B cell (primary cell): ENCODE measurements around the gene DPP4.

ENCODE experiments used
- CTCF ChIP-seq: fragments of 200-600 bp; IDR thresholded peaks from one replicate; pipeline ENCODE4 v1.8.0; 2022; ENCODE audit warnings: antibody characterized with exemption, mild to moderate bottlenecking
- EZH2 ChIP-seq: IDR thresholded peaks from 2 replicates; pipeline ENCODE4 v1.6.1; 2012; ENCODE audit warnings: borderline replicate concordance, low read depth, mild to moderate bottlenecking, moderate library complexity, low read length; ENCODE audit not compliant: insufficient read depth, poor library complexity, severe bottlenecking

- TF ChIP-seq CTCF: no peak
- TF ChIP-seq EZH2: no peak
Measured at GRCh38 chr2:161980976-161981375, 93.0 kb downstream of the DPP4 start.
